ENCODE results near the gene PPM1E. TPM values are rescaled to one million over a fixed set of nuclear protein-coding genes. Genes with fewer than 3 reads are reported as not detected.

Gene PPM1E
- total RNA-seq, 1 experiment from 2014 or later: 7.1 TPM

- Histone ChIP-seq H3K4me1 (ENCODE audit: insufficient read depth, low read length) (no peaks in the 10 kb centered on the region; the same call in 1 of the 2 replicates), H2BK5ac (ENCODE audit: insufficient read length, low read length) (no peak overlapping the region), H3K56ac (ENCODE audit: insufficient read length, low read depth, low read length) (no peak overlapping the region), H3K23me2 (ENCODE audit: insufficient read length, low read depth, low read length, poor library complexity, severe bottlenecking) (peaks cover 7% of the 10 kb centered on the region), H3K18ac (ENCODE audit: insufficient read length, low read depth, low read length) (no peak overlapping the region), H2AK5ac (ENCODE audit: insufficient read length, low read length) (no peak overlapping the region), H3K27ac (ENCODE audit: insufficient read length, low read depth, low read length) (no peak overlapping the region), H4K91ac (ENCODE audit: insufficient read length, low read depth, low read length) (no peak overlapping the region), H2AFZ (ENCODE audit: low read length) (no peak overlapping the region), H3K9me3 (ENCODE audit: control insufficient read depth, low read depth, low read length) (no peaks in the 10 kb centered on the region), H2BK15ac (ENCODE audit: low read depth, low read length) (no peak overlapping the region), H4K20me1 (ENCODE audit: control insufficient read depth, insufficient read depth, insufficient read length) (no peaks in the 10 kb centered on the region), H4K8ac (replicated peaks; ENCODE audit: insufficient read length, low read depth, low read length) (no peak overlapping the region), H3K27me3 (ENCODE audit: insufficient read depth, low read length) (no peaks in the 10 kb centered on the region), H2BK20ac (ENCODE audit: low read depth, low read length, poor library complexity, severe bottlenecking) (no peak overlapping the region), H3K4ac (ENCODE audit: low read depth, low read length) (no peak overlapping the region), H3K79me2 (ENCODE audit: insufficient read depth, low read length) (no peaks in the 10 kb centered on the region), H4K5ac (ENCODE audit: insufficient read length, low read depth, low read length) (no peak overlapping the region), H3K23ac (ENCODE audit: insufficient read length, low read depth, low read length) (no peak overlapping the region), H2BK120ac (ENCODE audit: low read depth, low read length, poor library complexity, severe bottlenecking) (no peak overlapping the region), H2BK12ac (ENCODE audit: insufficient read length, low read depth, low read length) (no peak overlapping the region), H3K14ac (ENCODE audit: insufficient read depth, low read length) (no peak overlapping the region), H3K79me1 (ENCODE audit: insufficient read depth, low read depth, low read length, poor library complexity, severe bottlenecking) (peaks cover 4% of the 10 kb centered on the region), H3K9ac (ENCODE audit: extremely low read depth, insufficient read length, low read length) (no peak overlapping the region), H3T11ph (ENCODE audit: low read length) (no peak overlapping the region), H3K4me2 (ENCODE audit: insufficient read depth, insufficient read length, low read length) (no peak overlapping the region)
- Mint-ChIP-seq H3K27ac (no peak overlapping the region), H3K36me3 (ENCODE audit: insufficient read depth in 1 of 3, low read depth in 3 of 3) (no peaks in the 10 kb centered on the region; a peak in 1 of 7 replicates), H3K4me1 (peaks cover 10 to 11% of the 10 kb centered on the region in 2 experiments), H3K27me3 (ENCODE audit: low read depth) (peaks cover 18% of the 10 kb centered on the region), H3K9me3 (no peaks in the 10 kb centered on the region), H3K4me3 (no peak overlapping the region)
- no peak for TF ChIP-seq CTCF (conservative IDR thresholded peaks at IDR 0.05)
- 100% methylated on average over 1 of the region's 2 CpGs for WGBS (ENCODE audit: extremely low coverage, insufficient read length, low lambda C conversion rate)
- DNase-seq: no peak
These were observed 4.6 kb downstream of the PPM1E start for GRCh38 chr17:58760248-58760647.

All from H9 (cell line).